GM12874 (cell line): ENCODE measurements around the gene PLOD1.

Experiments used
- TF ChIP-seq, protein P1 (sequence below): IDR thresholded peaks from 2 replicates; pipeline ENCODE4 v1.5.1; 2011; ENCODE audit warnings: low read depth, mild to moderate bottlenecking, control low read depth, low read length, moderate library complexity; ENCODE audit not compliant: insufficient read depth

The PLOD1 gene

DNA sequence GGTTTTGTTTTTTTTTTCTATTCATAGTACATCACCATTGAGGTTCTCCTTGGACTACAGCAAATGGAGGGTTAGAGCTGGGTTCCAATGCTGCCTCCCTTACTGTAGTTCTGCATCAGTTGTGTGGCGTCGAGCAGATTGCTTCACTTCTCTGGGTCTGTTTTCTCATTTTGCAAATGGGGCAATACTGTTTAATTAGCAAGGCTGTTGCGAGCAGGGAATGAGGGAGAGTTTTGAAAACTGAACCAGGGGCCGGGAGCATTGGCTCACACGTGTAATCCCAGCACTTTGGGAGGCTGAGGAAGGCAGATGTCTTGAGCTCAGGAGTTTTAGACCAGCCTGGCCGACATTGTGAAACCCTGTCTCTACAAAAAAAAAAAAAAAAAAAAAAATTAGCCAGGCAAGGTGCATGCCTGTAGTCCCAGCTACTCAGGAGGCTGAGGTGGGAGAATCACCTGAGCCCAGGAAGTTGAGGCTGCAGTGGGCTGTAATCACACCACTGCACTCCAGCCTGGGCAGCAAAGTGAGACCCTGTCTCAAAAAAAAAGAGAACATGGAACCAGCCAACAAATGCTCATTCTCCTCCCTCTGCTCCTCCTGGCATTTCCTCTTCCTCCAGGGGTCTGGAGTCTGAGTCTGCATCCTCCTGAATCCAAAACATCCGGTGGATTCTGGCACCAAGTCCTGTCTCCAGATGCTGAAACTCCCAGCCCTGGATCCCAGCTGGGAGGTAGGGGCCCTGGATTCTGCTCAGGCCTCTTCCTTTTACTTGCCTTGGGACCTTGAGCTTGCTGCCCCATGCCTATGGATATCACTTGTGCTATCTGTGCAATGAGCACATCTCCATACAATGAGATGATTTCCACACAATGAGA lies 3.7 kb upstream of the PLOD1 start:
- TF ChIP-seq, protein P1, sequence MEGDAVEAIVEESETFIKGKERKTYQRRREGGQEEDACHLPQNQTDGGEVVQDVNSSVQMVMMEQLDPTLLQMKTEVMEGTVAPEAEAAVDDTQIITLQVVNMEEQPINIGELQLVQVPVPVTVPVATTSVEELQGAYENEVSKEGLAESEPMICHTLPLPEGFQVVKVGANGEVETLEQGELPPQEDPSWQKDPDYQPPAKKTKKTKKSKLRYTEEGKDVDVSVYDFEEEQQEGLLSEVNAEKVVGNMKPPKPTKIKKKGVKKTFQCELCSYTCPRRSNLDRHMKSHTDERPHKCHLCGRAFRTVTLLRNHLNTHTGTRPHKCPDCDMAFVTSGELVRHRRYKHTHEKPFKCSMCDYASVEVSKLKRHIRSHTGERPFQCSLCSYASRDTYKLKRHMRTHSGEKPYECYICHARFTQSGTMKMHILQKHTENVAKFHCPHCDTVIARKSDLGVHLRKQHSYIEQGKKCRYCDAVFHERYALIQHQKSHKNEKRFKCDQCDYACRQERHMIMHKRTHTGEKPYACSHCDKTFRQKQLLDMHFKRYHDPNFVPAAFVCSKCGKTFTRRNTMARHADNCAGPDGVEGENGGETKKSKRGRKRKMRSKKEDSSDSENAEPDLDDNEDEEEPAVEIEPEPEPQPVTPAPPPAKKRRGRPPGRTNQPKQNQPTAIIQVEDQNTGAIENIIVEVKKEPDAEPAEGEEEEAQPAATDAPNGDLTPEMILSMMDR = no peak

DNA sequence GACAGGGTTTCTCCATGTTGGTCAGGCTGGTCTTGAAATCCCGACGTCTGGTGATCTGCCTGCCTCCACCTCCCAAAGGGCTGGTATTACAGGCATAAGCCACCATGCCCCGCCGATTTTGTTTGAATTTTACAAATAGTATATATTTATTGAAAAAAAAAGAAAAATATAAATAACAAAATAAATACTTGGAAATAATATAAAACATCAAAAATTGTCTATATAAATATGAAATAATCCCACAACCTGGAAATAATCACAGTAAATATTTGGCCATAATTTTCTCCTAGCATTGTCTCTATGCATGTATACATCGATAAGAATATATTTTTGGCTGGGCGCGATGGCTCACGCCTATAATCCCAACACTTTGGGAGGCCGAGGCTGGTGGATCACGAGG lies 2.7 kb upstream of the PLOD1 start:
- TF ChIP-seq, protein P1 = no peak

DNA sequence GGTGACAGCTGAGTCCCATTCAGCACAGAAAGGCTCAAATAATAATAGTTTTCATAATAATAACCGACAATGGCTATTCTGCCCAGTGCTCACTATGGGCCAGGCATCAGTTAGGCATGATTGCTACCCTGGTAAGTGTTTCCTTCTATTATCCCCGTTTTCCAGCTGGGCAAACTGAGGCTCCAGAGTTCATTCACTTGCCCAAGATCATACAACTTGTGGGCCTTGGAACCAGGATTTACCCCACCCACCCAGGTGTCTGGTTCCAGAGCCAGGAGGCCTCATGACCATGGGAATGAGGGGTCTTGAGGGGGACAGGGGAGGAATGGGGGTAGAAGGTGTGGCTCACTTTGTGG lies 518 bp downstream of the PLOD1 start:
- TF ChIP-seq, protein P1 = no peak

DNA sequence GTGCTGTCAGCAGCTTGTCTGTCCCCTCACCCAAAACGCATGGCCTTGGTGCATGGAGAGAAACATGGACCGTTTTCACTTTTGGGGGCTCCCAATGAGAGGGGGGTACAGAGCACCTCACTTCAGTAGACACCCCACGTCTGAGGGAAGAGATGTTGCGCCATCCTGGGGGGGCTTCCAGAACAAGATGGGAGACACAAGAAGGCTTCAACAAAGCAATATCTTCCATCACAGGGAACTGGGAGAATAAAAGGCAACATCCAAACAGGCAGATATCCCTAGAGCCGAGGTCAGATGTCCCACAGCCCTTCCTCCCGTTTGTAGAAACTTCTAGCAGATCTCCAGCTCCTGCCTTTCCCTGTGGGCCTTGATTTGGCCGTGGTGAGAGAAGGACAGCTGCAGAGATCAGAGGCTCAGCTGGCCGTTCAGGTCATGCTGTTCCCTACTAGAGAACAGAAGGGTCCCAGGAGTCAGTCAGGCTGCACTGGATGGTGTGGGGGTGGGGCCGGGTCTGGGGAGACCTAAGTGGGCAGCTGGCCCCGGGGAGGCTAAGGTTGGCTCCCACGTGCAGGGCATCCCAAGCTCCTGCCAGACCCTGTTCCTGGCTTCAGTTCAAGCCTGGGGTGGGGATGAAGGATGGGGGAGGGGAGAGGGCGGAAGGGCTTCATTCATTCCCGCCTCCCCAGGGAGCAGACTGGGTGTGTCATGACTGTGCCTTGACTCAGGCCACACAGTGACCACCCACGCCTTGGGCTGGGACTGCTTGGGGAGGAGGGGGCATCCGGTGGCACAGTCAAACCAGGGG lies 4.4 kb downstream of the PLOD1 start:
- TF ChIP-seq, protein P1 = no peak

DNA sequence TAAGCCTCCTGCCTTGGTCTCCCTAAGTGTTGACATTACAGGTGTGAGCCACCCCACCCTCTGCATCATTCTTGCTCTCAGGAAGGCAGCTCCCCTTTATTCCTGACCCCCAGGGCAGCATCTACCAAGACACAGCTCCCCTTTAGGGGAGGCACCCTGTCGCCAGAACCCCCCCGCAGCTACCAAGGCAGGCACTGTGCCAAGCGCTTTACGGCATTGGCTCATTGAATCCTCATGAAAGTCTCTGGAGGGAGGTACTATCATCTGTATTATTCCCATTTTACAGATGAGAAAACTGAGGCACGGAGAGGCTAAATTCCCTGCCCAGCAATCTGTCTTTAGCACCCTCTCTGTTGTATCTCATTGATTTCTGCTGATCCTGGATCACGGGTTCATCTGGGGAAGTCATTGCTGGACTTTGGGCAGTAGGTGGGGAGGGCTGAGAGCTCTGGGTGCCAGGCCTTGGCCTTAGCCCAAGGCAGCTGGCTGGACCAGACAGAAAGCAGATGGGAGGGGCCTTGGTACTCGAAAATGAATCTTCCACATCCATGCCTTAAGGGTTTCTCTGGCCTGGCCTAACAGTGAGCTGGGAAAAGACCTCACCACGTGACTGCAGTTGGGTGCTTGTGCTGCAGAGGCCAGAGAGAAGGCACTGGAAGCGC lies 5.9 kb downstream of the PLOD1 start:
- TF ChIP-seq, protein P1 = no peak

DNA sequence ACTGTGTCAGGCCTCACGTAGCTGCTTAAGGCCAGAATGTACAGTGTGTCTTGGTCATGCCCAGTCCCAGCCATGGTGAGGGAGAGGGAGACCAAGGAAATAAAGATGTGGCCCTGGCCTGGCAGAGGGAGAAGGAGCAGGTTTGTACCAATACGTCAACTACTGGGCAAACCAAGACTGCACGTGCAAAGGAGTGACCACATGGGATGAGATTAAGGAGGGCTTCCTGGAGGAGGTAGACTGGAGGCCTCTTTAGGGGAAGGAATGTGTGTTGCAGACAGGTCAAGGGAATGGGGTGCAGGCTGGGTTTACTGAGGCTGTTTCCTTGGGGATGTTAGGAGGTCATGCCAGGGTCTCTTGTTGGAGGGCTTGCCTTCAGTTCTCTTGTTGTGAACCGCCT lies 7.8 kb downstream of the PLOD1 start:
- TF ChIP-seq, protein P1 = no peak

DNA sequence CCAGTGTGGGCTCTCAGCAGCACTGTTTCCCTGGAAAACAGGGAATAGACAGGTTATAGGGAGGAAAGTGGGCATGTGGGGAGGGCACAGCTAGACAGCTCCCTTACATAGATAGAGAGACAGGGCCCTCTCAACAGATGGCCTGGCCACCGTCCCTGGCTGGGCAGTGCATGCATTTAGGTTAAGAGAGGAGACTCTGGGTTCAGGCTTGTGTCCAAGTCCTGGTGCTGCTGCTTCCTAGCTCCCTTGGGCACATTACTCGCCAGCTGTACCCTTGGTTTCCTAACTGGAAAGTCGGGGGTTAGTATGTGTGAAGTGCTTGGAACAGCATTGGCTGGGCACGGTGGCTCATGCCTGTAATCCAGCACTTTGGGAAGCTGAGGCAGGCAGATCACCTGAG lies 9.1 kb downstream of the PLOD1 start:
- TF ChIP-seq, protein P1 = no peak
